Measurements from ENCODE around the gene FLVCR2.

DNA sequence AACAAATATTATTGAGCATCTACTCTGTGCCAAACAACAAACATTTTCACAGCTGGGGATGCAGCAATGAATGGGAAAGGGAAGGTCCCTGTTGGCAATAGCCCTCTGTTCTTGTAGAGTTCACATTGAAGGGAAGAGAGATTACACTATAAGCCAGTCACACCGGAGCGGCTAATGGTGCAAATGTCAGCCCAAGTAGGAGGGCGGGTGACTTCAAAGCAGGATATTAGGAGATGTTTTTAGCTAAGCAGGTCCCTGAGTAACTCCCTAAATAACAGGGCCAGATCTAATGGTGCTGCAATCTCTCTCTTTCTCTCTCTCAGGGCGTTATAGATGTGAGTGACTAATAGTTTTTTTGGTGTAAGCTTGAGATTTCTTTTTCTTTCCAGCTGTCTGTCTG is 30.7 kb downstream of the FLVCR2 start:
- TF ChIP-seq EZH2 (IDR thresholded peaks at IDR 0.05) (no peak), POLR2AphosphoS5 (IDR thresholded peaks at IDR 0.05; ENCODE audit: borderline replicate concordance, low read depth, low read length) (no peak), FOXP2 (optimal IDR thresholded peaks at IDR 0.05; ENCODE audit: control extremely low read depth, extremely low read length, insufficient read depth) (no peak)

Measured in SK-N-MC (cell line).